OCI-LY3 (cell line): Measurements from ENCODE around the gene CRYL1.

Experiments used
- H2AFZ ChIP-seq: fragments of 200-600, 300-600 bp; shearing (Covaris generic); 2 replicates; pipeline ENCODE4 v1.6.0; 2014; ENCODE audit warnings: antibody characterized with exemption, low read depth, low read length
- H3K27ac ChIP-seq: fragments of 200-600, 300-600 bp; sonication (generic); 2 replicates; pipeline ENCODE4 v1.5.1; 2014; ENCODE audit warnings: mild to moderate bottlenecking, low read length, moderate library complexity, mixed read lengths
- H3K27me3 ChIP-seq: fragments of 200-600, 300-600 bp; sonication (generic); 2 replicates; pipeline ENCODE4 v1.6.1; 2014; ENCODE audit warnings: low read depth, low read length, mixed read lengths
- H3K36me3 ChIP-seq: fragments of 200-600, 300-600 bp; sonication (generic); replicated peaks from 2 replicates; pipeline ENCODE3; 2014; ENCODE audit warnings: low read depth, low read length, mixed read lengths
- H3K4me1 ChIP-seq: fragments of 300-600, 200-600 bp; sonication (generic); 2 replicates; pipeline ENCODE4 v1.6.1; 2014; ENCODE audit warnings: low read length, mixed read lengths
- H3K4me2 ChIP-seq: fragments of 200-600, 300-600 bp; sonication (generic); 2 replicates; pipeline ENCODE4 v1.6.1; 2014; ENCODE audit warnings: low read length, mixed read lengths
- H3K4me3 ChIP-seq: fragments of 300-600, 200-600 bp; sonication (generic); 2 replicates; pipeline ENCODE4 v1.5.1; 2014; ENCODE audit warnings: antibody characterized with exemption, mild to moderate bottlenecking, low read length, moderate library complexity
- H3K79me2 ChIP-seq: fragments of 300-600, 200-600 bp; shearing (Covaris generic); 2 replicates; pipeline ENCODE4 v1.6.1; 2014; ENCODE audit warnings: mild to moderate bottlenecking, low read length, mixed read lengths
- H3K9ac ChIP-seq: fragments of 300-600, 200-600 bp; shearing (Covaris generic); 2 replicates; pipeline ENCODE4 v1.6.0; 2014; ENCODE audit warnings: mild to moderate bottlenecking, low read length, moderate library complexity
- H3K9me3 ChIP-seq: fragments of 200-600, 300-600 bp; shearing (Covaris generic); 2 replicates; pipeline ENCODE4 v1.6.1; 2014; ENCODE audit warnings: low read length, mixed read lengths; ENCODE audit not compliant: insufficient read depth
- H4K20me1 ChIP-seq: fragments of 200-600, 300-600 bp; sonication (generic); 2 replicates; pipeline ENCODE4 v1.6.1; 2016; ENCODE audit warnings: low read length, mixed read lengths; ENCODE audit not compliant: insufficient read depth
- EZH2phosphoT487 ChIP-seq: fragments of 200-600 bp; shearing (Covaris generic); IDR thresholded peaks from 2 replicates; pipeline ENCODE4 v1.6.1; 2018; ENCODE audit warnings: antibody characterized with exemption, mixed run types, low read depth
- TF ChIP-seq, protein P1 (sequence below): fragments of 200-600, 300-600 bp; sonication (generic); IDR thresholded peaks from 2 replicates; pipeline ENCODE4 v1.5.1; 2014; ENCODE audit warnings: antibody characterized with exemption, low read length, low read depth

Gene CRYL1

DNA sequence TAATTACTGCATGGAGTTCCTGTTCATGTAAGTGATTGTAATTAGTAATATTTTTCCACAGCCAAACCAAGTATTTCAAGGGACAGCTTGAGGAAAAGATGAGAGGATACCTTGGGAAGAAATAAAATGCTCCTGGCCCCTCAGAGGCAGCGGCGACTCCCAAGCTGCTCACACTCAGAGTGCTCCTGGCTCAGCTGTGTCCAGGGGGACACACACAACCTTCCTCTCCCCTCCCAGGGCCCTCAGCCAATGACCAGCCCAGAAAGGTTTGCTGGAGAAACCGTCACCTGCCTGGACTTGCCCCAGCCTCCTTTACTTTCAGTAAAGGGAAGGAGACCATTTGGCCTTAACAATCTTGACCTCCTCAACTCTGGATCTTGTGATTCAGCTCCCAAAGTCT is 51.1 kb downstream of the CRYL1 start:
- Histone ChIP-seq H3K27ac (no peak overlapping the region), H3K4me1 (no peaks in the 10 kb centered on the region), H3K9ac (no peak overlapping the region)

DNA sequence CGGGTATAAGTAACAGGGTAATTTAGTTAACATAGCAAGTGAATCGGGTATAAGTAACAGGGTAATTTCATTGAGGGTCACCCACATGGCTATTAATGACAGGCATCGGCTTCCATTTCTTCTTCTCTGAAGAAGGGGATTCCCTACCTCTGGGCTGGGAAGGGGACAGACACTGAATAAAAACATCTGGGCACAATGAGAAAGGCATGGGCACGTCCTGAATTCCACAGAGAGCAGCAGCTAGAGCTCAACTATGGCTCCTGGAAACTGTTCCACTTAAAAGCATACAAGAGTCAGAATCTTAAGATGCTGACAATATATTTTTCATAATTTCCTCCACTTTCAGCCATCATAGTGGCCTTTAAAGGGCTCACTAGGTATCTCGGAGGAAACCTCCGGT is 51.8 kb downstream of the CRYL1 start:
- no peaks in the 10 kb centered on the region for H4K20me1 ChIP-seq
- no peak overlapping the region for H3K9ac ChIP-seq
- TF ChIP-seq, protein P1, sequence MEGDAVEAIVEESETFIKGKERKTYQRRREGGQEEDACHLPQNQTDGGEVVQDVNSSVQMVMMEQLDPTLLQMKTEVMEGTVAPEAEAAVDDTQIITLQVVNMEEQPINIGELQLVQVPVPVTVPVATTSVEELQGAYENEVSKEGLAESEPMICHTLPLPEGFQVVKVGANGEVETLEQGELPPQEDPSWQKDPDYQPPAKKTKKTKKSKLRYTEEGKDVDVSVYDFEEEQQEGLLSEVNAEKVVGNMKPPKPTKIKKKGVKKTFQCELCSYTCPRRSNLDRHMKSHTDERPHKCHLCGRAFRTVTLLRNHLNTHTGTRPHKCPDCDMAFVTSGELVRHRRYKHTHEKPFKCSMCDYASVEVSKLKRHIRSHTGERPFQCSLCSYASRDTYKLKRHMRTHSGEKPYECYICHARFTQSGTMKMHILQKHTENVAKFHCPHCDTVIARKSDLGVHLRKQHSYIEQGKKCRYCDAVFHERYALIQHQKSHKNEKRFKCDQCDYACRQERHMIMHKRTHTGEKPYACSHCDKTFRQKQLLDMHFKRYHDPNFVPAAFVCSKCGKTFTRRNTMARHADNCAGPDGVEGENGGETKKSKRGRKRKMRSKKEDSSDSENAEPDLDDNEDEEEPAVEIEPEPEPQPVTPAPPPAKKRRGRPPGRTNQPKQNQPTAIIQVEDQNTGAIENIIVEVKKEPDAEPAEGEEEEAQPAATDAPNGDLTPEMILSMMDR, result no peak
- no peak for TF ChIP-seq EZH2phosphoT487
- no peaks in the 10 kb centered on the region for H3K4me1 ChIP-seq
- no peak overlapping the region for H3K4me3 ChIP-seq
- H3K79me2 ChIP-seq, result no peaks in the 10 kb centered on the region
- no peak overlapping the region for H2AFZ ChIP-seq
- H3K9me3 ChIP-seq, result no peaks in the 10 kb centered on the region
- no peaks in the 10 kb centered on the region for H3K36me3 ChIP-seq
- no peaks in the 10 kb centered on the region for H3K27me3 ChIP-seq
- no peak overlapping the region for H3K27ac ChIP-seq
- no peak overlapping the region for H3K4me2 ChIP-seq

More for the DNA sequence above, 51.1 kb downstream of the CRYL1 start:
- TF ChIP-seq, protein P1, result no peak
- no peak for TF ChIP-seq EZH2phosphoT487
- H4K20me1 ChIP-seq, result no peaks in the 10 kb centered on the region
- H3K9me3 ChIP-seq, result no peaks in the 10 kb centered on the region
- H2AFZ ChIP-seq, result no peak overlapping the region
- no peaks in the 10 kb centered on the region for H3K79me2 ChIP-seq
- H3K27me3 ChIP-seq, result no peaks in the 10 kb centered on the region
- H3K36me3 ChIP-seq, result no peaks in the 10 kb centered on the region
- H3K4me3 ChIP-seq, result no peak overlapping the region
- H3K4me2 ChIP-seq, result no peak overlapping the region

DNA sequence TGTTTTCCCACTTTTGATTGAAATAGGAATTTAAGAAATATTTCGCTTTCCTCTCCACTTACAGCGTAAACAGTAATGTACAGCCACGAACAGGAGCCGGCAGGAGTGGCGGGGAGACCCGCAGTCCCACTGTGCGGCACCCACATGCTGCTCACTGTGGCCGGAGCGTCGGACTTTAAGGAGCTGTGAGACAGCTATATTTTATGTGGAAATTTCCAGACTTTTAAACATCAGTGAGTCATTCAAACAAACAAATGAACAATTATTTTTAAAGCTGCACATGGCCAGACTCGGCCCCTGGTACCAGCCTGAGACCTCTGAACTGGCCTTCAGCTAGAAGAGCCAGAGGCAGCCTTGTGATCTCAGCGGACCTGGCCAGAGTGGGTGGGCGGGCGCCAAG is 52.5 kb downstream of the CRYL1 start:
- no peak overlapping the region for H2AFZ ChIP-seq
- H3K9ac ChIP-seq, result no peak overlapping the region
- no peaks in the 10 kb centered on the region for H3K36me3 ChIP-seq
- TF ChIP-seq EZH2phosphoT487, result no peak
- TF ChIP-seq, protein P1, result no peak
- H3K27me3 ChIP-seq, result no peaks in the 10 kb centered on the region
- no peaks in the 10 kb centered on the region for H3K9me3 ChIP-seq
- H3K4me1 ChIP-seq, result no peaks in the 10 kb centered on the region
- H3K79me2 ChIP-seq, result no peaks in the 10 kb centered on the region
- H3K4me3 ChIP-seq, result no peak overlapping the region
- H3K27ac ChIP-seq, result no peak overlapping the region
- no peaks in the 10 kb centered on the region for H4K20me1 ChIP-seq
- no peak overlapping the region for H3K4me2 ChIP-seq

DNA sequence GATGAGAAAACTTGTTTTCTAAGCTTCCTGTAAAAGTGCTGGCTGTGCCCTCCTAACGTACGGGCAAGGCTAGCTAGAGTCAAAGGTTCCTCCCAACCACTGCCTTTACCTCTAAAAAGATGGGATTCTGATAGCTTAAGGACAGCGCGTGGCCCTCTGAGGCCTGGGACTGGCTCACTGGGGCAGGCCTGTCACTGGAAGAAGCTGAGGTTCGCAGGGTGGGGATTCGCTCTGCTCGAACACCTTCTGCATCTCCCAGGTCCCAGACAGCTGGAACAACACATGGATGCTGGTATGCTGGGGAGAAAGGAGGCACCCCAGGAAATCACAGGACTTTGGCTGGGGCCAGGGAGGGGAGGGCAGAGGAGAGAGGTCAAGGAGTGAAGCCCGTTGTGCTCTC is 53.1 kb downstream of the CRYL1 start:
- no peak overlapping the region for H3K4me3 ChIP-seq
- no peaks in the 10 kb centered on the region for H3K36me3 ChIP-seq
- no peak for TF ChIP-seq EZH2phosphoT487
- TF ChIP-seq, protein P1, result no peak
- no peak overlapping the region for H3K27ac ChIP-seq
- H3K9ac ChIP-seq, result no peak overlapping the region
- no peaks in the 10 kb centered on the region for H3K9me3 ChIP-seq
- H3K27me3 ChIP-seq, result no peaks in the 10 kb centered on the region
- H2AFZ ChIP-seq, result no peak overlapping the region
- no peaks in the 10 kb centered on the region for H3K4me1 ChIP-seq
- no peaks in the 10 kb centered on the region for H3K79me2 ChIP-seq
- H4K20me1 ChIP-seq, result no peaks in the 10 kb centered on the region
- no peak overlapping the region for H3K4me2 ChIP-seq
